Type B pancreatic cell (in vitro differentiated cells): Measurements from ENCODE around the gene CD79A. TPM values are rescaled to one million over a fixed set of nuclear protein-coding genes. Genes with fewer than 3 reads are reported as not detected.
"Not testable (repeated sequence)": the region's sequence is repeated elsewhere in the genome, so short reads cannot be mapped to it uniquely, and the experiment has no call there.

ENCODE experiments used
- DNase-seq: peaks from one replicate; pipeline ENCODE4 v3.0.0; 2021; ENCODE audit warnings: mixed read lengths; ENCODE audit not compliant: unreplicated experiment; ENCODE audit errors: extremely low spot score
- H3K27ac Mint-ChIP-seq: 2 replicates; pipeline ENCODE4 v1.8.0; 2021; ENCODE audit warnings: mild to moderate bottlenecking, mixed read lengths
- H3K27me3 Mint-ChIP-seq: 2 replicates; pipeline ENCODE4 v1.8.0; 2021; ENCODE audit warnings: mixed read lengths
- H3K36me3 Mint-ChIP-seq: 2 replicates; pipeline ENCODE4 v1.8.0; 2021; ENCODE audit warnings: mixed read lengths
- H3K4me1 Mint-ChIP-seq: one replicate; pipeline ENCODE4 v1.8.0; 2021; ENCODE audit warnings: mixed read lengths; ENCODE audit not compliant: unreplicated experiment
- H3K4me3 Mint-ChIP-seq: 2 replicates; pipeline ENCODE4 v1.8.0; 2021; ENCODE audit warnings: mild to moderate bottlenecking, mixed read lengths
- H3K9me3 Mint-ChIP-seq: 2 replicates; pipeline ENCODE4 v1.8.0; 2021; ENCODE audit warnings: mixed read lengths
- total RNA-seq: library from RNA; stranded (reverse); gene quantifications from 2 replicates; pipeline ENCODE4 v1.2.1, GENCODE V29; 2021; ENCODE audit warnings: low replicate concordance
- TF ChIP-seq, protein P1 (sequence below): fragments of 200-600 bp; sonication (generic); conservative IDR thresholded peaks from 2 replicates; pipeline ENCODE4 v1.5.0; 2021; ENCODE audit warnings: antibody characterized with exemption, mild to moderate bottlenecking

The CD79A gene
- total RNA-seq, 1 donor from 2014 or later = 0.48 TPM

DNA sequence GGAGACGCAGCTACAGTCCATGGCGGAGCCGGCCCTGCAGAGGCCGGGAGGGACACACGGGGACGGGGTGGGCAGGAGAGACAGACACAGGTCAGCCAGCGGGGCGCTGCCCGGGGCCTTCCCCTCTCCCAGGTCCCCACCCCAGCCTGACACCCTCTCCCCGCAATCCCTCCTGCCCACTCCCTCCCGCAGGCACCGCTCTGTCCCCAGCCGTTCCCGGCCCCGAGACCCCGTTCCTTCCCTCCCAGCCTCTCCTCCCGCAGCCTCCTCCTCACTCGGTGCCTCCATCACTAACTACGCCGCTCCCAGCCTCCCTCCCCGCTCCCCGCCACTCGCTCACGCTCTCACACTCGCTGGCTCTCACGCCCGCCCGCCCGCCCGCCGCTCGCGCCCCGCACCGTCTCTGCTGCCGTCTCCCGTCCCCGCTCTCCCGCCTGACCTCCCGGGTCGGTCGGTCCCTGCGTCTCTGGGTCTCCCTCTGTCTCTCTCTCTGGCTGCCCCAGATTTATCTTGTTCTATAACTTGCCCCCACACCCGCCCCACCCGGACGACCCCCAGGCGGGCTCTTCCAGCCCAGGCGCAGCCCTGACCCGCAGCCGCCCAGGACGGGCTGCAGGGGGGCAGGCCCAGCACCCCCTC lies 35.9 kb downstream of the CD79A start:
- TF ChIP-seq, protein P1, sequence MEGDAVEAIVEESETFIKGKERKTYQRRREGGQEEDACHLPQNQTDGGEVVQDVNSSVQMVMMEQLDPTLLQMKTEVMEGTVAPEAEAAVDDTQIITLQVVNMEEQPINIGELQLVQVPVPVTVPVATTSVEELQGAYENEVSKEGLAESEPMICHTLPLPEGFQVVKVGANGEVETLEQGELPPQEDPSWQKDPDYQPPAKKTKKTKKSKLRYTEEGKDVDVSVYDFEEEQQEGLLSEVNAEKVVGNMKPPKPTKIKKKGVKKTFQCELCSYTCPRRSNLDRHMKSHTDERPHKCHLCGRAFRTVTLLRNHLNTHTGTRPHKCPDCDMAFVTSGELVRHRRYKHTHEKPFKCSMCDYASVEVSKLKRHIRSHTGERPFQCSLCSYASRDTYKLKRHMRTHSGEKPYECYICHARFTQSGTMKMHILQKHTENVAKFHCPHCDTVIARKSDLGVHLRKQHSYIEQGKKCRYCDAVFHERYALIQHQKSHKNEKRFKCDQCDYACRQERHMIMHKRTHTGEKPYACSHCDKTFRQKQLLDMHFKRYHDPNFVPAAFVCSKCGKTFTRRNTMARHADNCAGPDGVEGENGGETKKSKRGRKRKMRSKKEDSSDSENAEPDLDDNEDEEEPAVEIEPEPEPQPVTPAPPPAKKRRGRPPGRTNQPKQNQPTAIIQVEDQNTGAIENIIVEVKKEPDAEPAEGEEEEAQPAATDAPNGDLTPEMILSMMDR = no peak
- Mint-ChIP-seq H3K27me3 (peaks cover 50% of the 10 kb centered on the region), H3K36me3 (no peaks in the 10 kb centered on the region), H3K4me1 (no peaks in the 10 kb centered on the region), H3K27ac (no peak overlapping the region), H3K9me3 (no peaks in the 10 kb centered on the region), H3K4me3 (no peak overlapping the region)
- DNase-seq = no peak

DNA sequence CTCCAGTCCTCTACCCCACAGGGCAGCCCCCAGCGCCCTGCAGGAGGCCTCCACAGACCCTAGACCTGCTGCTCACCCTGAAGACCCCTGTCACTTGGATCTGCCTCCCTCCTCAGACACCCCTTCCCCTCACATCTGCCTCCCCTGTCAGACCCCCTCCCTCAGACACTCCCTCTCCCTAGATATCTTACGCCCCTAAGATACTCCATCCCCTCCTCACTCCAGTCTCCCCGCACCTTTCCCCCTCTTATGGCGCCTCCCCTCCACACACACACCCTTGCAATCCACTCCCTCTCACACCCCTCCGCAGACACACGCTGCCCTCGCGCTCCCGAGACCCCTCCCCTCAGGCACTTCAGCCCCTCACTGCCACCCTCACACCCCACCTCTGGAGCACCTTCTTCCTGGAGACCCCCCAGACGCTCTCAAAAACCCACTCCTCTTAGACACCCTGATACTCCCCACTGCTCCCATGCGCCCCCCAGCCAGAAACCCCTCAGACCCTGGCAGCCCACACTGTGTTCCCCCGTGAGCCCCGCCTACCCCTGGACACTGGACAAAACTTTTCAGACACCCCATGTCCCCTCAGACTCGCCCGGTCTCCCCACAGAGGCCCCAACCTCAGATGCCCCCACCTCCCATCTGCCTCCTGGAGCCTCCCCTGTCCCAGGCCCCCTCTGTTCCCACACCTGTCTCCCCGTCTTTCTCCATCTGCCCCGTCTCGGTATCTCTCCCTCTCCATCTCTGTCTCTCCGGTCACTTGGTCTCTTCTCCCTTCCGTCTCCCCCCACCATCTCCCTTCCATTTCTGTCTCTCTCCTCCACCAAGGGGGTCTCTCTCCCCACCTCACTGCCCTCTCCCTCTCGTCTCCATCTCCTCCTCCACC lies 36.7 kb downstream of the CD79A start:
- Mint-ChIP-seq H3K27me3 (peaks cover 50% of the 10 kb centered on the region), H3K4me1 (no peaks in the 10 kb centered on the region), H3K36me3 (no peaks in the 10 kb centered on the region), H3K9me3 (no peaks in the 10 kb centered on the region), H3K27ac (no peak overlapping the region), H3K4me3 (no peak overlapping the region)
- no peak for DNase-seq
- TF ChIP-seq, protein P1 = no peak

DNA sequence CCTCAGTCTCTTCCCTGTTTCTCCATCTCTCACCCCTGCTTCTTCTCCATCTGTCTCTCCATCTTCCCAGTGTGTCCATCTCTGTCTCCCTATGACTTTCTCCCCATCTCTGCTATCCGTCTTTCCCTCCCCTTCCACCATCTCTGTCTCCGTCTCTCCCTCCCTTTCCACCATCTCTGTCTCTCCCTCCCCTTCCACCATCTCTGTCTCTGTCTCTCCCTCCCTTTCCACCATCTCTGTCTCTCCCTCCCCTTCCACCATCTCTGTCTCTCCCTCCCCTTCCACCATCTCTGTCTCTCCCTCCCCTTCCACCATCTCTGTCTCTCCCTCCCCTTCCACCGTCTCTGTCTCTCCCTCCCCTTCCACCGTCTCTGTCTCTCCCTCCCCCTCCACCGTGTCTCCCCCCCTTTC lies 37.4 kb downstream of the CD79A start:
- peaks cover 46% of the 10 kb centered on the region for H3K27me3 Mint-ChIP-seq
- not testable (repeated sequence) for DNase-seq, H3K9me3 Mint-ChIP-seq, H3K4me3 Mint-ChIP-seq, H3K27ac Mint-ChIP-seq, H3K4me1 Mint-ChIP-seq, H3K36me3 Mint-ChIP-seq

DNA sequence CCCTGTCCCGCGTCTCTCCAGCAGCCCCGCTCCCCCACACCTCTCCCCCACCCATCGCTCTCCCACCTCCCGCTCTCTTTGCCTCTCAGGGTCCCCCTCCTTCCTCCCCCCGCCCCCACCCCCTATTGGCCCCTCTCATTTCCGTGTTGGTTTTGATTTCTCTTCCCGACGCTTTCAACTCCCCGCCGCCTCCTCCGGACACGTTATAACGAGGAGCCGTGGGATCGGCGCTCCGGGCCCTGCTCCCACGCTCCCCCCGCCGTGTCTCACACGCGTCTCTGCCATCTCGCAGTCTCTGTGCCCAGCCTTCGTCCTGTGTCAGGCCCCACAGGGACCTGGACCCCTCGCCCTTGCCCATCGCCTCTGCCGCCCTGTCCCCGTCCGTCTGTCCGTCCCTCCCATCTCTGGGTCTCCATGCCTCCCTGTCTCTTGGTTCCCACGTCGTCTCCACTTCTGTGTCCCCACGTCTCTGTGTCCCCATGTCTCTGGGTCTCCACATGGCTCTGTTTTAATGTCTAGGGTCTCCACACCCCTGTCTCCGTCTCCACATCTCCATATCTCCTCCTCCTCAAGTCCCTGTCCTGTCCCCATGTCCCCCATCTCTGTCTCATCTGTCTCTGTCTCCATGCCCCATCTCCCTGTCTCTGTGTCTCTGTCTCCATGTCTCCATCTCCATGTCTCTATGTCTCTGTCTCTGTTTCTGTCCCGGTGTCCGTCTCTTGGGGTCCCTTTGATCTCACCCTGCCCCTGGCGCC lies 38.1 kb downstream of the CD79A start:
- Mint-ChIP-seq H3K4me3 (no peak overlapping the region), H3K27ac (no peak overlapping the region), H3K36me3 (no peaks in the 10 kb centered on the region), H3K4me1 (no peaks in the 10 kb centered on the region), H3K9me3 (no peaks in the 10 kb centered on the region), H3K27me3 (peaks cover 44% of the 10 kb centered on the region)
- TF ChIP-seq, protein P1 = no peak
- DNase-seq = no peak

DNA sequence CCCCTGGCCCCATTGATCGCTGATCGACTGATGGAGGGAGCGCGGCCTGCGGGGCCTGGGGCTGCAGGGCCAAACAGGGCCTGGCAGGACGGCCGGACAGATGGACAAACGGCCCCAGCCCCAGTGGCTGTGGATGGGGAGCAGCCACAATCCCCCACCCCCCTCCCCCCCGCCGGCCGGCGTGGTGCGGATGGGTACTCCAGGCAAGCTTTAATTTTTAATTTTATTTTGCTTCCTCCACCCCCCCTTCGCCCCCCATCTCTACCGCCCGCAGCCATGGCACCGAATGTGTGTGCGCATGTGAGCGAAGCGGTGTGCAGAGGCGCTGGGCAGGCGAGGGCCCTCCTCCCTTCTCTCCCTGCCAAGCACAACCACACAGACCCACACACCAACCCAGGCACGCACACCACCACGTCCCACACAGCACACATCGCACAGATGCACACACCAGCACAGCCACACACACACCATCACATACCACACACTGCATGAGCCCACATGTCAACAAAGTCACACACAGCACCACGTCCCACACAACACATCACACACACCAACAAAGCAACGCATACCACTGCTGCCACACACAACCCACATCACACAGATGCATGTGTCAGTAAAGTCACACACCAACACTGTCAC lies 38.8 kb downstream of the CD79A start:
- TF ChIP-seq, protein P1 = no peak
- Mint-ChIP-seq H3K36me3 (no peaks in the 10 kb centered on the region), H3K9me3 (no peaks in the 10 kb centered on the region), H3K4me1 (no peaks in the 10 kb centered on the region), H3K4me3 (no peak overlapping the region), H3K27me3 (peaks cover 38% of the 10 kb centered on the region), H3K27ac (no peak overlapping the region)
- DNase-seq = no peak
